H54 (cell line): ENCODE results near the gene SCTR.

ENCODE experiments used
- DNase-seq: peaks from one replicate; pipeline ENCODE4 v3.0.0; 2011; ENCODE audit warnings: low spot score, mixed read lengths; ENCODE audit not compliant: insufficient read length
- FAIRE-seq: peaks from 3 replicates; lab custom pipeline; 2011; peaks lifted over from hg19 to GRCh38; lab: Jason Lieb, UNC
- POLR2A ChIP-seq: IDR thresholded peaks from 2 replicates; pipeline ENCODE4 v1.6.1; 2011; ENCODE audit warnings: low read depth, mild to moderate bottlenecking, low read length

SCTR gene

DNA sequence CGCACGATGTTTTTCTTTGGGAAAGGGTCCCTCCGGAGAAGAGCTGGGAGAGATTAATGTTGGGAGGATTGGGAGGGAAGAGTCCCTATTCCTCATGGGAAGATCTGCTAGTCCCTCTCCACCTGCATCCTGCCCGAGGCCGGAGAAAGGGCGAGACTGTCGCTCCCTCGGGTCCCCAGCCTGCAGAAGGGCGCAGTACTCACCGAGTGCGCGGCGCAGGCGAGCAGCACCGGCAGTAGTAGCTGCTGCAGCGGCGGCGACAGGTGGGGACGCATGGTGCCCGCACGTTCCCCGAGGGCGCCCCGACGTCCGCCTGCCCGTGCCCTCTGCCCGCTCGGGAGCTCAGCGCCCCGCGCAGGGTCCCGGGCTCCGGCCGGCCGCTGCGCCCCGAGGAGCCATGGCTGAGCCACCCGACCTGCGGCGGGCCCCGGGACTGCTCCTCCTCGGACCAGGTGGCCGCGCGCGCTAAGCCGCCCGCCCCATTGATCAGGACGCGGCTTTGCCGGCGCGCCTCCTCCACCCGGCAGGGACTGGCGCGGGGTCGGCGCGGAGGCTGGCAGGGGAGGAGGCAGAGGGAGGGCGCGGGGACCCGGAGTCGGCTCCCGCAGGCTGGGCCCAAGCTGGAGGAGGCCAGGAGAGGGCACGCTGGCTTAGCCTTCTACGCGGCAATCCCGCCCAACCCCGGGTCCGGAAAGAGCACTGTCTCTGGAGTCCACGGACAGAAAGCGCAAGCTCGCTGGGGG is at the start of gene SCTR:
SCTR (minus strand) TSS at position 532 of the 743 bp plus-strand sequence; CDS start at position 275, 257 bp downstream.
- DNase-seq = no peak
- FAIRE-seq = no peak
- no peak for TF ChIP-seq POLR2A

DNA sequence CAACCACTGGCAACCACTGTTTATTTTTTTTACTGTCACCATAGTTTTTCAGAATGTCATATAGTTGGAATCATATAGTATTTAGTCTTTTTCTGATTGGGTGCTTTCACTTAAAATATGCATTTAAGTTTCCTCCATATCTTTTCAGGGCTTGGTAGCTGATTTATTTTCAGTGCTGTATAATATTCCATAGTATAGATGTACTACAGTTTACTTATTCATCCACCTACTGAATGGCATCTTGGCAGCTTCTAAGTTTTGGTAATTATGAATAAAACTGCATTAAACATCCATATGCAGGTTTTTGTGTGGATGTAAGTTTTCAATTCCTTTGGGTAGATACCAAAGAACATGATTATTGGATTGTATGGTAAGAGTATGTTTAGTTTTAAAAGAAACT is 43.0 kb upstream of the SCTR start:
- DNase-seq (no peak), FAIRE-seq (no peak)
- TF ChIP-seq POLR2A = no peak

DNA sequence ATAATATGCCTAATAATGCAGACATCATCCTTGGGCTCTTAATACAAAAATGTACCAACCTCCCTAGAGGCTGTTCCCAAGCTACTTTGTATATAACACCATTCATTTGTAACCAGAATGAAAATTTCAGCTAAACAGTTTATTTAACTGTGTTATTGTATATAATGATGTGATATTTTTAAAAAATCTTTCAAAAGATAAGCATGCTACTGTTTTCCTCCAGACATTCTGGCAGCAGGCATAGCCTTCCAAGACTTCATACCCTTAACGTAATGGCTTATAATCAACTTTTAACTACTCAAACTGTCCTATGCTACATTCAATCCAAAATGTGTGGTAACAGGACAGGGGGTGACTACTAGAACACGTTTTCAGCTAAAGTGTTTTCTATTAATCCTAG is 41.2 kb upstream of the SCTR start:
- FAIRE-seq = no peak
- TF ChIP-seq POLR2A = no peak

DNA sequence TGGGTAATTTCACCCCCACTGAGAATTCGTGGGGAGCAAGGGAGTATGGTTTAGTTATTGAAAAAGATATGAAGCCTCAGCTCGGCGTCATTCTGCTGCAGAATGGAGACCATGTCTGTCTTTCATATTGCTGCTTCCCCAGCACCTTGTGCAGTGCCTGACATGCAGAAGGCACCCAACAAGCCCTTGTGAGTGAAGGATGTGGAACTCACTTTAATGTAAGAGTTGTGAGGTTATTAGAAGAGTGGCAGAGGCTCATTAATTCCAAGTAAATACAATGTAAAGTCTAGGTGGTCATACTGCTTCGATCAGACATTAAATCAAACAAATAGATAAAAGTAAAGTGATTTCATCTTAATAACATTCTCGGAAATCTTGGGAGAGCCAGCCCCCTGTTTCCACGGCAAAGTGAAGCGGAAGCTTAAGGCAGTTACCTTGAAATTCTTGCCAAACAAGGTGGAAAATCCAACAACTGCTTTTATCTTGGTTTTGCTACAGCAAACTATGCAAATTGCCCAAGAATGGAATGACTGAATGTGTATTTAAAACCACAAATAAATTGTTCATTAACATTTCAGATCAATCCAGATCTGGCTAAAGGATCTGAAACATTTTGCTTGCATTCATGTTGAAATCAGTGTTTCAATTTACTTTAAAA is 29.5 kb upstream of the SCTR start:
- no peak for FAIRE-seq

More for the DNA sequence above, 41.2 kb upstream of the SCTR start:
- DNase-seq = no peak

DNA sequence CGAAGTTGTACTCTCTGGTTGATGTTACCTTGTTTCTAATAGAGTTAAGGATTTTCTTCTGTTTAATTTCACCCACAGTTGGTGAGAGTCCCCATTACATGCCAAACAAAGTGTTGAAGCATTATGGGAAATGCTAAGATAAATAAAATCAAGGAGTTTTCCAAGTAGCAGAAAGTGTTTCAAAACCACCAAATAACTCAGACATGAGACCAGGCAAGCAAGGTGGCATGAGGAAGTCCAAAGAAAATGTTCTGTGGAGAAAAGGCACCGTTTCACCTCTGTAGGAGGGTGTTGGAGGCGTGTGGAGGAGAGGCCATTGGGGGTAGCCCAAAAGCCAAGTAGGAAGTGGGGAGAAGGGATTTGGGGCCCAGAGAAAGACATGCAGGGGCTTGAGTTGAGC is 28.6 kb upstream of the SCTR start:
- DNase-seq (no peak), FAIRE-seq (no peak)
- no peak for TF ChIP-seq POLR2A

More for the DNA sequence above, 29.5 kb upstream of the SCTR start:
- no peak for TF ChIP-seq POLR2A
- DNase-seq = no peak

DNA sequence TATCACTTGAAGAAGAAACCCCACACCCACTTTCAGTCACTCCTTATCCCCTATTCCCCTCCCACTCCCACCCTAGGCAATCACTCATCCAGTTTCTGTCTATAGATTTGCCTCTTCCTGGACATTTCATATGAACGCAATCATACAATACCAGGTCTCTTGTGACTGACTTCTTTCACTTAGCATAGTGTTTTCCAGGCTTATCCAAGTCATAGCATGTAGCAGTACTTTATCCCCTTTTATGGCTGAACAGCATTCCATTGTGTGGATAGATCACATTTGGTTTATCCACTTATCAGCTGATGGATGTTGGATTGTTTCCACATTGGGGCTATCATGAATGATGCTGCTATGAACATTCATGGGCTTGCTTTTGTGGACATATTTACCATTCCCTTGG is 26.6 kb upstream of the SCTR start:
- no peak for TF ChIP-seq POLR2A
- DNase-seq = no peak
- no peak for FAIRE-seq

DNA sequence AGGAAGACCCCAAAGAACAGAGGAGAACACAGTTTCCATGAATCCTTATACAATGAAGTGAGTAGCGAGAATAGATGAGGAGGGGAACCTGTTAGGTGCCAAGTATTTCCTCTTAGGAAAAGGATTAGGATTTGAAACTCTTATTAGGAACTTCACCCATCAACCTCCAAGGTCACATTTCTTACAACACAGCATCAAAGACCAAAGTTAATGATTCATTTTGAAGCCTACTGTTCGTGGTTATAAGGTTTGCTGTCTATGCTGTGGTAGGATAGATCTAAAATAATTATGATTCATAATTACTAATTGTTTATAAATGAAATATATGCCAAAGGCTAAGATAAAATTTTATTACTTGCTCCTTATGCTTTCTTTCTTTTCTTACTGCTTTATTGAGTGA is 26.1 kb upstream of the SCTR start:
- no peak for FAIRE-seq
- TF ChIP-seq POLR2A = no peak

DNA sequence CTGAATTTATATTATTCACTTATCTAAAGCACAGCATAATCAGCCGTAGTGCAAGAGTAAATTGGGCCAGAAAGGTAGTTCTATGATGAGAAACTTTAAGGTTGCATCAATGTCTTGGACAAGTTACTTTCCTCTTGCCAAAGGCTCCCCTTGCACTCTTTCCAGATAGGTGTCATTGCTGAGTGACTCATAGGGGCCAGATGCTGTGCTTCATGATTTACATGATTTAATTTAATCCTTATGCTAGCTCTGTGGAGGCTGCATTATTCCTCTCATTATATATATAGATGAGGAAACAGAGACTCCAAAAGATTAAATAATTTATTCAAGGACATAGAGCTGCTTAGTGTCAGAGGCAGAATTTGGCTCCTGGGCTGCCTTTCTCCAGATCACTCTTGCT is 25.0 kb upstream of the SCTR start:
- FAIRE-seq (no peak), DNase-seq (no peak)

More for the DNA sequence above, 26.1 kb upstream of the SCTR start:
- DNase-seq = no peak

DNA sequence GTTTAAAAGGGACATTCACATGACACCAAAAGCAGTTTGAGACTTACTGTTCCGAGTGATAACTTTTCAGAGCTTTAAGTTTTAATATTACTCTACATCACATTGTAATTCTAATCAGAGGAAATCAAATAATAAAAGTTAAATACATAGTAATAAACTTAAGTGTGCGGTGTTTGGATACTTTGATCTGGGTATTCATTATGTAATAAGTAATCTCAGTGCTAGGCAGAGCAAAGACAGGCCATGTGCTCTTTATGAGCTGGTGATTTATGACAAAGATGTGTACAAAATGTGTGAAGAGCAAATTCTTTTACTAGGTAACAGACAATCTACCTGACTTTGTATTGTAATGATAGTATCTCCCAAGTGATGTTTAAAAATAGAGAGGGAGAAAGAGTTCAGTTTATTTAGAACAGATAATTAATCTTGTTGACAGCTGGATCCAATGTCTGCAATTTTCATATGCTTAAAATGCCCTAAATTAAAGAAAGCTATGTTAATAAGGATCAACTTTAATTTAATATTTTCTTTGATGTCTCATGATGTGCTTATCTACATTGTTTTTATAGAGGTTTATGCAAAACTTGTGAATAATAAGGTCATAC is 24.3 kb upstream of the SCTR start:
- FAIRE-seq (no peak), DNase-seq (no peak)

More for the DNA sequence above, 25.0 kb upstream of the SCTR start:
- no peak for TF ChIP-seq POLR2A

DNA sequence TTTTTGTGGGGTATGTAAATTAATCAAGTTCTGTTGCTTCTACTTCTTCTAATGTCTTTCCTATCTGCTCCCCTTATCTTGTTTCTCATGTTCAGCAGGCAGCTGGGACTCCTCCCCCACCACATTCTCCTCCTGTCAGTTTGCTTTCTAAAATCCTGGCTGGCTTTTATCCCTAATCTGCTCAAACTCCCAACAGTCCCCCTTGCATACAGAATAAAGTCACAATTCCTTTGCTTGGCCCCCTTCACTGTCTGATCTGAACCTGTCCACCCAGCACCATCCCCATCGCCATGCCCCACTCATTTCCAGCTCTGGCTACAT is 22.1 kb upstream of the SCTR start:
- FAIRE-seq = no peak
- no peak for DNase-seq
- TF ChIP-seq POLR2A = no peak

More for the DNA sequence above, 24.3 kb upstream of the SCTR start:
- no peak for TF ChIP-seq POLR2A

DNA sequence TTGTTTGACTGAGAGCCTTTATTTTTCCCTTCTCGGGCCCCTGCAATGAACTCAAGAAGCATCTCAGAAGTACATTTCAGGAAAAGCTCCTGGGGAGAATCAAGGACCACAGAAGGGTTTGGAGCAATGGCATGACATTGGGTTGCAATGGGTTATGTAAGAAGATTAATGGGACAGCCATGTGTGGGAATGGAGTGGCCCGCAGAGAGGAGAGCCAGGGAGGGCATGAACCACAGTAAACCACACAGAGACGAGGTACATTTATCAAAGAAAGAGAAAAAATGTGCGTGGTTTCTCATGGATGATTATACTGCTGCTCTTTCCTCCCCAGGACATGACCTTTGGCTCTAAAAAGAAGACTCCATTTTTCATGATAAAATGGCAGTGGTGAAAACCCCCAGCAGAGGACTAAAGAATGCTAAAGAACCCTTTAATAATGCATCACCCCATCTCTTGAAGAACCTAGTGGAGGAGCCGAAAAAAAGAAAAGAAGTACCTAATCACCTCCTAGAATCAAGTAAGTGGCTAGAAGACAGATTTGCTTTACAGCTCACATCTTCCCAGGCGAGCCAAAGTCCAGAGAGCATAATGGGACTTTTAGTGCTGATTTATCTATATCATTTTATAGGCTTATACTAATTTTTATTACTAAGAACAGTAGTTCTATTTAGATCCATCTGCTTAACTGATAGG is 21.6 kb upstream of the SCTR start:
- TF ChIP-seq POLR2A = no peak
- FAIRE-seq = no peak
- DNase-seq = no peak

DNA sequence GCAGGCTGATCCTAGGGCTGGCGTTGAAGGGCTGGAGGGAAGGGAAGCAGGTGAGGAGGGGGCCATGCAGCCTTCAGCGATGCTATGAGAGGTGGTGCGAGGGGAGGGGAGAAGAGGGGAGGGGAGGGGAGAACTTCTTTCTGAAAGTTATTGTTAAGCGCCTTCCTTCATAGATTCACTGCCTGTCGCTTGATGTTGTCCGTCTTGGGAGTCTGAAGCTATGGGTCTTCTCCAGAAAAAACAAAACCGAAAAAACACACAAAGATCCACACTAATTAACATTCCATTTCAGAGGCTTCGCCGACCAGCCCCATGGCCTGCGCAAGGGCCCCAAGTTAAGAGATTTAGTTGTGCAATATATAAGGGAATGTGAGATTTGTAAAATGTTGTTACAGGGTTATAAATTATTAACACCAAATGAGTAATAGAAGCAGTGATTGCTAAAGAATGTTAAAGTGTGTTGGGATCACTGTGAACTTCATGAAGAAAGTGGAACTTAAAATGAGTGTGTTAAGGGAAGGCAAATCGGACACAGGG is 20.7 kb upstream of the SCTR start:
- no peak for TF ChIP-seq POLR2A
- FAIRE-seq = no peak

DNA sequence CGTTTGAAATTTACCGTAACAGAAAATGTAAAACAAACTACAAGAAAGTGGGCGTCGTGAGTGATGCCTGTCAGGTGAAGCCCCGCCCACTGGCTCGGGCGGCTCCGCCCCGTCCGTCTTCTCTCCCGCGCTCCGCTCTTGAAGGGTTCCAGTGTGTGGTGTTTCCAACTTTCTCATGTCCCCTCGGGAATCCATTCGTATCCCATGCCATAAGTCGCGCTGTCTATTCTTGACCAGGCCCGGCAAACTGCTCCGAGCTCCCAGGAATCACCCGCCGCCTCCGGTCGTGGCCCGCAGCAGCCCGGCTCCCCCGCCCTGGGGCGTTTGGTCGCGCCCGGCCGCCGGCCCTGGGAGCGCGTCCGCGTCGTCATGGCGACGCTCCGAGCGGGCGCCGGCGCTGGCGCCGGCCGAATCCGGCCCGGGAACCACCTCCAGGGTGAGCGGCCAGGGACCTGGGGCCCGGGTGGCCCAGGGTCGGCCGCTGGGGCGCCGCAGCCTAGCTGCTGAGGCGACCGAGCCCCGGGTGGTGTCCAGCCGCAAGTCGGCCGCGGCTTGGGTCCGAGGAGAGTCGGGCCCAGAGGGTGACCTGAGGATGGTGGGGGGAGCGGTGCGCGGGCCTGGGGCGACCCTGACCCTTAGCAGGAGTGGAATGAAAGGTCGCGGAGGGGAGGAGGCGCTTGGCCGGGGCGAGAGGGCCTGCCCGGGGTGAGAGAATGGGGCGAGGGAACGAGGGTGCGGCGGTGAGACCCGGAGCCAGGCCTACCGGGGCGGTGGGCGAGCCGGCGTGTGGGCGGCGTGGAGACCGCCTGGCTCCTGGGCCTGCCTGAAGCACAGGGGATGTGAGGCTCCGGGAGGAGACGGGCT is 20.0 kb upstream of the SCTR start, which contains the start of gene CFAP221:
CFAP221 (plus strand) TSS at position 375 of the 864 bp plus-strand sequence. CDS start 1,683 bp downstream, outside the sequence.
- no peak for FAIRE-seq
- TF ChIP-seq POLR2A = no peak
- peak; percentile 78 for DNase-seq

More for the DNA sequence above, 20.7 kb upstream of the SCTR start:
- DNase-seq = no peak
